MCF 10A (cell line): ENCODE results near the gene METRNL. TPM values are rescaled to one million over a fixed set of nuclear protein-coding genes. Genes with fewer than 3 reads are reported as not detected.

Experiments
- BruUV-seq: library from RNA; stranded (reverse); fragments of 400-500 nt; replicated peaks from 2 replicates; lab custom pipeline; 2021; lab: Mats Ljungman, UMichigan
- CTCF ChIA-PET: fragments of 300-600 bp; sonication (Branson Sonifier 250); formaldehyde crosslinking; extraction: SDS; loops from one replicate; lab custom pipeline; 2021; ENCODE audit warnings: antibody characterized with exemption, inconsistent platforms; lab: Yijun Ruan, JAX
- POLR2A ChIA-PET: fragments of 300-600, 350-650 bp; sonication (Branson Sonifier 250); formaldehyde crosslinking; extraction: SDS; loops from one replicate; lab custom pipeline; 2020; ENCODE audit warnings: antibody characterized with exemption, inconsistent platforms; lab: Yijun Ruan, JAX
- DNase-seq: peaks from one replicate; pipeline ENCODE4 v3.0.0-alpha.2; 2018; ENCODE audit not compliant: unreplicated experiment
- H3K27ac Mint-ChIP-seq: one replicate; pipeline ENCODE4 v1.8.0; 2022; ENCODE audit warnings: mild to moderate bottlenecking, low read depth, mixed read lengths; ENCODE audit not compliant: unreplicated experiment
- H3K27me3 Mint-ChIP-seq: one replicate; pipeline ENCODE4 v1.8.0; 2022; ENCODE audit warnings: mixed read lengths; ENCODE audit not compliant: insufficient read depth, unreplicated experiment
- H3K36me3 Mint-ChIP-seq: one replicate; pipeline ENCODE4 v1.8.0; 2022; ENCODE audit warnings: mild to moderate bottlenecking, moderate library complexity, mixed read lengths; ENCODE audit not compliant: insufficient read depth, unreplicated experiment
- H3K4me1 Mint-ChIP-seq: one replicate; pipeline ENCODE4 v1.8.0; 2022; ENCODE audit warnings: mixed read lengths; ENCODE audit not compliant: insufficient read depth, unreplicated experiment
- H3K4me3 Mint-ChIP-seq: one replicate; pipeline ENCODE4 v1.8.0; 2022; ENCODE audit warnings: mild to moderate bottlenecking, moderate library complexity, mixed read lengths; ENCODE audit not compliant: unreplicated experiment
- H3K9me3 Mint-ChIP-seq: one replicate; pipeline ENCODE4 v1.8.0; 2022; ENCODE audit warnings: mixed read lengths; ENCODE audit not compliant: unreplicated experiment
- intact Hi-C: fragments of 100-400 bp; cut with micrococcal nuclease; formaldehyde crosslinking; loops from 2 replicates; pipeline ENCODE4 v1.14.1; 2022
- total RNA-seq: library from RNA; stranded (reverse); gene quantifications from 2 replicates; pipeline ENCODE4 v1.2.3, GENCODE V29; 2022
- TF ChIP-seq, protein P1 (sequence below): fragments of 200-600 bp; IDR thresholded peaks from one replicate; pipeline ENCODE4 v1.8.0; 2022; ENCODE audit warnings: antibody characterized with exemption, mild to moderate bottlenecking; ENCODE audit not compliant: unreplicated experiment

The METRNL gene
- total RNA-seq, 1 experiment from 2014 or later = 14.5 TPM

DNA sequence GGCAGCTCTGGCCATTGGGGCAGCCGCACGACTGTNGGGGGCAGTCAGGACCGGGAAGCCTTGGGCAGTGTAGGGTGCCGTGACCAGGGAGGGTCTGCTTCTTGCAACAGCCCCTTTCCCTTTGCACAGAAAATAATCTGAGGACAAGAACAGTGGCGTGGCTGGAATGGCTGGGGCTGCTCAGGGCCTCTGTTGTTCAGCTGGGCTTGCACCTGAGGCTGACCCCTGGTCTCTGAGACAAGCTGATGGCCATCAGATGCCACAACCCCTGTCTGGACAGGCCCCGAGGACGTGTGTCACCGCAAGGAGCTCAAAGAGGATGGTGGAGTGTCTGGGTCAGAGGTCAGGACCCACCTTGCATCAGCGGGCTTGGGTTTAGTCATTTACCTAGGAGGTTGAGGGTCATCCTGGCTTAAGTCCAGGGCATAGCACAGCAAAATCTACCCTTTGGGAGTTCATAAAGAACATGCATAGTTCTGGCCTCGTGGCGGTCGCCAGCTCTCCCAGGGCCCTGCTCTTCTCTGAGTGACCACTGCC is 46.9 kb downstream of the METRNL start:
- no peak overlapping the region for H3K27ac Mint-ChIP-seq
- intact Hi-C loops = no loop called here
- peaks cover 53% of the 10 kb centered on the region for H3K27me3 Mint-ChIP-seq
- peaks cover 6% of the 10 kb centered on the region for H3K36me3 Mint-ChIP-seq
- CTCF ChIA-PET = interaction anchor here (0.9 kb wide), 1 partner anchor 595 kb away, joined by 3 read pairs; no protein-coding TSS in a partner anchor
- no peaks in the 10 kb centered on the region for H3K9me3 Mint-ChIP-seq
- DNase-seq = no peak
- no peak overlapping the region for H3K4me3 Mint-ChIP-seq
- POLR2A ChIA-PET = no interaction called here
- H3K4me1 Mint-ChIP-seq = peaks cover 10% of the 10 kb centered on the region
- no TSS peak for BruUV-seq
- TF ChIP-seq, protein P1, sequence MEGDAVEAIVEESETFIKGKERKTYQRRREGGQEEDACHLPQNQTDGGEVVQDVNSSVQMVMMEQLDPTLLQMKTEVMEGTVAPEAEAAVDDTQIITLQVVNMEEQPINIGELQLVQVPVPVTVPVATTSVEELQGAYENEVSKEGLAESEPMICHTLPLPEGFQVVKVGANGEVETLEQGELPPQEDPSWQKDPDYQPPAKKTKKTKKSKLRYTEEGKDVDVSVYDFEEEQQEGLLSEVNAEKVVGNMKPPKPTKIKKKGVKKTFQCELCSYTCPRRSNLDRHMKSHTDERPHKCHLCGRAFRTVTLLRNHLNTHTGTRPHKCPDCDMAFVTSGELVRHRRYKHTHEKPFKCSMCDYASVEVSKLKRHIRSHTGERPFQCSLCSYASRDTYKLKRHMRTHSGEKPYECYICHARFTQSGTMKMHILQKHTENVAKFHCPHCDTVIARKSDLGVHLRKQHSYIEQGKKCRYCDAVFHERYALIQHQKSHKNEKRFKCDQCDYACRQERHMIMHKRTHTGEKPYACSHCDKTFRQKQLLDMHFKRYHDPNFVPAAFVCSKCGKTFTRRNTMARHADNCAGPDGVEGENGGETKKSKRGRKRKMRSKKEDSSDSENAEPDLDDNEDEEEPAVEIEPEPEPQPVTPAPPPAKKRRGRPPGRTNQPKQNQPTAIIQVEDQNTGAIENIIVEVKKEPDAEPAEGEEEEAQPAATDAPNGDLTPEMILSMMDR = no peak

DNA sequence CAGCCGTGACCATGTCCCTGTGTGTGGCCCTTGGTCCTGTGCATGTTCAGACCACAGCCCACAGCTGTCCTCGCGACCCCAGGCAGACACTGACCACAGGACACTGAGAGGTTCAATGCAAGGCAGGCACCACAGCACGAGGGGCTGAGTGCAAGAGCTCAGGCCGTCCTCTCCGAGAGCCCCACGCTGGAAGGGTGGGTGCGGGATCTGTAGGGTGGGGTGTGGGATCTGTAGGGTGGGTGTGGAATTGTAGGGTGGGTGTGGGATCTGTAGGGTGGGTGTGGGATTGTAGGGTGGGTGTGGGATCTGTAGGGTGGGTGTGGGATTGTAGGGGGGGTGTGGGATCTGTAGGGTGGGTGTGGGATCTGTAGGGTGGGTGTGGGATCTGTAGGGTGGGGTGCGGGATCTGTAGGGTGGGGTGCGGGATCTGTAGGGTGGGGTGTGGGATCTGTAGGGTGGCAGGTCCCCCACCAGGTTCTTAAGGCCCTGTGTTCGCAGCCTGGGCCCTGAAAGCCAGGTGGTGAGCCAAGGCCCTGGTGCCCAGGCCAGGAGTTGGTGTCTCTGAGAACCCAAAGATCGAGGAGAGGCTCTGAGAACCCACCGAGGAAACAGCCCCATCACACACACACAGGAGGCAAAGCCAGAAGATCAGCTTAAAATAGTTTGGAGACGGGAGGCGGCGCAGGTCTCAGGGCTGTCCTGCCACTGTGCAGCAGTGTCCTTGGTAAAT is 48.2 kb downstream of the METRNL start:
- Mint-ChIP-seq H3K4me1 (peaks cover 10% of the 10 kb centered on the region), H3K36me3 (peaks cover 4% of the 10 kb centered on the region), H3K27me3 (peaks cover 53% of the 10 kb centered on the region), H3K27ac (no peak overlapping the region), H3K9me3 (no peaks in the 10 kb centered on the region), H3K4me3 (no peak overlapping the region)
- BruUV-seq = no TSS peak
- TF ChIP-seq, protein P1 = no peak
- POLR2A ChIA-PET = no interaction called here
- CTCF ChIA-PET = interaction anchor here (0.9 kb wide), 1 partner anchor 597 kb away, joined by 3 read pairs; no protein-coding TSS in a partner anchor
- intact Hi-C loops = no loop called here
- DNase-seq = no peak

GRCh38 chr17:83128306-83129240 is 49.2 kb downstream of the METRNL start:
- POLR2A ChIA-PET = no interaction called here
- TF ChIP-seq, protein P1 = no peak
- CTCF ChIA-PET = interaction anchor here (0.6 kb wide), 1 partner anchor 8 kb away, joined by 3 read pairs; no protein-coding TSS in a partner anchor
- intact Hi-C loops = no loop called here
- Mint-ChIP-seq H3K27ac (no peak overlapping the region), H3K9me3 (no peaks in the 10 kb centered on the region), H3K4me3 (no peak overlapping the region), H3K36me3 (no peaks in the 10 kb centered on the region), H3K27me3 (peaks cover 53% of the 10 kb centered on the region), H3K4me1 (peaks cover 12% of the 10 kb centered on the region)
- no peak for DNase-seq
- BruUV-seq = no TSS peak
